Immature natural killer cell (primary cell): ENCODE data around the gene NAPA. TPM values are rescaled to one million over a fixed set of nuclear protein-coding genes. Genes with fewer than 3 reads are reported as not detected.

Source experiments
- DNase-seq, 3 donors: peaks; one replicate each; pipeline ENCODE4 v3.0.0; 2022; ENCODE audit warnings: mixed read lengths in 1 of 3
- H3K27ac Mint-ChIP-seq, 6 donors: one replicate each; pipeline ENCODE4 v1.8.0; 2020; ENCODE audit warnings: mixed read lengths in 6 of 6, mild to moderate bottlenecking in 5 of 6, inconsistent platforms in 4 of 6, moderate library complexity in 3 of 6
- H3K27me3 Mint-ChIP-seq, 3 donors: one replicate each; pipeline ENCODE4 v1.8.0; 2020 to 2021; ENCODE audit warnings: low read depth in 3 of 3, mild to moderate bottlenecking in 3 of 3, mixed read lengths in 3 of 3, moderate library complexity in 3 of 3, inconsistent platforms in 1 of 3
- H3K36me3 Mint-ChIP-seq, 3 donors: one replicate each; pipeline ENCODE4 v1.8.0; 2020; ENCODE audit warnings: mixed read lengths in 3 of 3, inconsistent platforms in 2 of 3, mild to moderate bottlenecking in 2 of 3
- H3K4me1 Mint-ChIP-seq, 2 donors: one replicate each; pipeline ENCODE4 v1.8.0; 2020; ENCODE audit warnings: inconsistent platforms in 2 of 2, mild to moderate bottlenecking in 2 of 2, mixed read lengths in 2 of 2, moderate library complexity in 1 of 2
- H3K4me3 Mint-ChIP-seq, 5 donors: one replicate each; pipeline ENCODE4 v1.8.0; 2020; ENCODE audit warnings: mild to moderate bottlenecking in 5 of 5, mixed read lengths in 5 of 5, inconsistent platforms in 3 of 5, moderate library complexity in 3 of 5
- H3K9me3 Mint-ChIP-seq, 6 donors: one replicate each; pipeline ENCODE4 v1.8.0; 2020; ENCODE audit warnings: mild to moderate bottlenecking in 6 of 6, mixed read lengths in 6 of 6, inconsistent platforms in 4 of 6, moderate library complexity in 3 of 6
- polyA plus RNA-seq, 3 donors: library from polyadenylated mRNA; unstranded; fragments of 300-500 nt; fragmentation: Illumina TruSeq; gene quantifications; one replicate each; pipeline ENCODE4 v1.2.3, GENCODE V29; 2021

The NAPA gene
- polyA plus RNA-seq, 3 donors from 2014 or later: 114 to 177 (median 146) TPM

- DNase-seq: peak; percentile 92 to 94 (median 93)
- Mint-ChIP-seq H3K4me3 (peak overlapping the region; percentile 75 to 90 (median 83)), H3K36me3 (no peaks in the 10 kb centered on the region), H3K9me3 (peaks cover 0 to 2% (median 0%) of the 10 kb centered on the region in 6 donors), H3K27ac (peak overlapping the region; percentile 88 to 99 (median 96)), H3K4me1 (peaks cover 40 to 47% of the 10 kb centered on the region in 2 donors), H3K27me3 (peaks cover 17 to 27% (median 20%) of the 10 kb centered on the region in 3 donors)
Observed at GRCh38 chr19:47539747-47540311, 25.0 kb upstream of the NAPA start.

- Mint-ChIP-seq H3K27me3 (peaks cover 17 to 25% (median 19%) of the 10 kb centered on the region in 3 donors), H3K9me3 (peaks cover 0 to 2% (median 0%) of the 10 kb centered on the region in 6 donors), H3K27ac (peak overlapping the region in 3 of 6 donors; percentile 67 to 83 (median 78)), H3K4me3 (peak overlapping the region in 2 of 5 donors; percentile 10 to 30), H3K4me1 (peaks cover 40 to 45% of the 10 kb centered on the region in 2 donors), H3K36me3 (no peaks in the 10 kb centered on the region)
- DNase-seq: no peak
Observed at GRCh38 chr19:47538812-47539211, 23.9 kb upstream of the NAPA start.

- H3K36me3 Mint-ChIP-seq: no peaks in the 10 kb centered on the region
- H3K4me3 Mint-ChIP-seq: no peak overlapping the region
- peaks cover 40 to 43% of the 10 kb centered on the region in 2 donors for H3K4me1 Mint-ChIP-seq
- H3K9me3 Mint-ChIP-seq: peaks cover 0 to 2% (median 0%) of the 10 kb centered on the region in 6 donors
- no peak for DNase-seq
- peaks cover 15 to 24% (median 19%) of the 10 kb centered on the region in 3 donors for H3K27me3 Mint-ChIP-seq
- peak overlapping the region in 3 of 6 donors; percentile 35 to 68 (median 37) for H3K27ac Mint-ChIP-seq
Observed at GRCh38 chr19:47537493-47537892, 22.6 kb upstream of the NAPA start.

GRCh38 chr19:47534628-47535027 lies 19.8 kb upstream of the NAPA start:
- peaks cover under 1 to 6% (median 6%) of the 10 kb centered on the region in 3 donors for H3K27me3 Mint-ChIP-seq
- peaks cover 12 to 16% of the 10 kb centered on the region in 2 donors for H3K4me1 Mint-ChIP-seq
- no peak overlapping the region for H3K4me3 Mint-ChIP-seq
- no peak for DNase-seq
- no peaks in the 10 kb centered on the region for H3K9me3 Mint-ChIP-seq
- no peak overlapping the region for H3K27ac Mint-ChIP-seq
- no peaks in the 10 kb centered on the region for H3K36me3 Mint-ChIP-seq

GRCh38 chr19:47531640-47532387 lies 17.0 kb upstream of the NAPA start:
- Mint-ChIP-seq H3K4me3 (no peak overlapping the region), H3K27me3 (peaks cover 0 to 3% (median 2%) of the 10 kb centered on the region in 3 donors), H3K36me3 (no peaks in the 10 kb centered on the region), H3K9me3 (no peaks in the 10 kb centered on the region), H3K4me1 (no peaks in the 10 kb centered on the region), H3K27ac (no peak overlapping the region)
- DNase-seq: no peak

- Mint-ChIP-seq H3K9me3 (no peaks in the 10 kb centered on the region), H3K27me3 (peaks cover 0 to 5% (median 2%) of the 10 kb centered on the region in 3 donors), H3K4me3 (no peak overlapping the region), H3K36me3 (no peaks in the 10 kb centered on the region), H3K4me1 (no peaks in the 10 kb centered on the region), H3K27ac (no peak overlapping the region)
- DNase-seq: no peak
Observed at GRCh38 chr19:47529018-47529742, 14.3 kb upstream of the NAPA start.

- DNase-seq: no peak
- Mint-ChIP-seq H3K36me3 (no peaks in the 10 kb centered on the region), H3K27ac (no peak overlapping the region), H3K4me1 (peaks cover 5 to 6% of the 10 kb centered on the region in 2 donors), H3K9me3 (no peaks in the 10 kb centered on the region), H3K27me3 (peaks cover 6 to 7% (median 6%) of the 10 kb centered on the region in 3 donors), H3K4me3 (no peak overlapping the region)
Observed at GRCh38 chr19:47526798-47527197, 11.9 kb upstream of the NAPA start.

GRCh38 chr19:47523473-47523872 lies 8.6 kb upstream of the NAPA start:
- H3K9me3 Mint-ChIP-seq: no peaks in the 10 kb centered on the region
- H3K36me3 Mint-ChIP-seq: no peaks in the 10 kb centered on the region
- H3K4me1 Mint-ChIP-seq: peaks cover 17 to 24% of the 10 kb centered on the region in 2 donors
- no peak overlapping the region for H3K27ac Mint-ChIP-seq
- no peak for DNase-seq
- no peak overlapping the region for H3K4me3 Mint-ChIP-seq
- H3K27me3 Mint-ChIP-seq: peaks cover 4 to 13% (median 6%) of the 10 kb centered on the region in 3 donors

GRCh38 chr19:47521473-47522180 lies 6.8 kb upstream of the NAPA start:
- H3K36me3 Mint-ChIP-seq: no peaks in the 10 kb centered on the region
- H3K9me3 Mint-ChIP-seq: no peaks in the 10 kb centered on the region
- peaks cover 35 to 42% of the 10 kb centered on the region in 2 donors for H3K4me1 Mint-ChIP-seq
- peak overlapping the region in 1 of 6 donors; percentile 17 for H3K27ac Mint-ChIP-seq
- no peak for DNase-seq
- peaks cover 9 to 18% (median 13%) of the 10 kb centered on the region in 3 donors for H3K27me3 Mint-ChIP-seq
- peak overlapping the region in 2 of 5 donors; percentile 27 to 38 for H3K4me3 Mint-ChIP-seq

GRCh38 chr19:47520839-47521238 lies 6.0 kb upstream of the NAPA start:
- H3K9me3 Mint-ChIP-seq: no peaks in the 10 kb centered on the region
- no peak overlapping the region for H3K27ac Mint-ChIP-seq
- H3K4me3 Mint-ChIP-seq: no peak overlapping the region
- peaks cover 43 to 50% of the 10 kb centered on the region in 2 donors for H3K4me1 Mint-ChIP-seq
- no peak for DNase-seq
- peaks cover 10 to 18% (median 13%) of the 10 kb centered on the region in 3 donors for H3K27me3 Mint-ChIP-seq
- H3K36me3 Mint-ChIP-seq: no peaks in the 10 kb centered on the region

GRCh38 chr19:47520343-47520806 lies 5.5 kb upstream of the NAPA start:
- H3K27me3 Mint-ChIP-seq: peaks cover 14 to 20% (median 15%) of the 10 kb centered on the region in 3 donors
- H3K9me3 Mint-ChIP-seq: no peaks in the 10 kb centered on the region
- no peaks in the 10 kb centered on the region for H3K36me3 Mint-ChIP-seq
- DNase-seq: no peak
- H3K27ac Mint-ChIP-seq: no peak overlapping the region
- H3K4me1 Mint-ChIP-seq: peaks cover 48 to 54% of the 10 kb centered on the region in 2 donors
- no peak overlapping the region for H3K4me3 Mint-ChIP-seq

- Mint-ChIP-seq H3K27ac (peak overlapping the region in 2 of 6 donors; percentile 24 to 34), H3K9me3 (no peaks in the 10 kb centered on the region), H3K4me3 (peak overlapping the region in 3 of 5 donors; percentile 30 to 36 (median 33)), H3K4me1 (peaks cover 62 to 65% of the 10 kb centered on the region in 2 donors), H3K27me3 (peaks cover 23 to 35% (median 29%) of the 10 kb centered on the region in 3 donors), H3K36me3 (no peaks in the 10 kb centered on the region)
- no peak for DNase-seq
Observed at GRCh38 chr19:47518854-47519253, 4.0 kb upstream of the NAPA start.

GRCh38 chr19:47518139-47518538 lies 3.3 kb upstream of the NAPA start:
- Mint-ChIP-seq H3K4me3 (peak overlapping the region; percentile 27 to 77 (median 59)), H3K36me3 (no peaks in the 10 kb centered on the region), H3K4me1 (peaks cover 69 to 73% of the 10 kb centered on the region in 2 donors), H3K9me3 (no peaks in the 10 kb centered on the region), H3K27me3 (peaks cover 25 to 39% (median 31%) of the 10 kb centered on the region in 3 donors), H3K27ac (peak overlapping the region in 5 of 6 donors; percentile 55 to 77 (median 67))
- DNase-seq: peak; percentile 71 to 78 (median 72)
